Effector memory CD4-positive, alpha-beta T cell (primary cell): Measurements from ENCODE around the gene PRPF4.
"Not testable (repeated sequence)": the region's sequence is repeated elsewhere in the genome, so short reads cannot be mapped to it uniquely, and the experiment has no call there.

Experiments used
- DNase-seq, 3 donors: peaks; one replicate each; pipeline ENCODE4 v3.0.0-alpha.2; 2020
- H3K27ac ChIP-seq: 2 replicates; pipeline ENCODE4 v1.7.0; 2013; ENCODE audit warnings: mild to moderate bottlenecking, low read length, moderate library complexity; ENCODE audit not compliant: insufficient read depth, poor library complexity, severe bottlenecking
- H3K27me3 ChIP-seq: replicated peaks from 2 replicates; pipeline ENCODE4 v1.7.0; 2013; ENCODE audit warnings: mild to moderate bottlenecking, low read length; ENCODE audit not compliant: insufficient read depth, control insufficient read depth, poor library complexity, severe bottlenecking
- H3K36me3 ChIP-seq: 2 replicates; pipeline ENCODE4 v1.7.0; 2013; ENCODE audit warnings: mild to moderate bottlenecking, low read length, moderate library complexity; ENCODE audit not compliant: control insufficient read depth, insufficient read depth
- H3K4me1 ChIP-seq: 2 replicates; pipeline ENCODE4 v1.7.0; 2013; ENCODE audit warnings: low read length, mild to moderate bottlenecking; ENCODE audit not compliant: control insufficient read depth, insufficient read depth, poor library complexity, severe bottlenecking
- H3K4me3 ChIP-seq: 2 replicates; pipeline ENCODE4 v1.7.0; 2013; ENCODE audit warnings: low read length, low read depth, mild to moderate bottlenecking; ENCODE audit not compliant: insufficient read depth, poor library complexity, severe bottlenecking
- H3K9me3 ChIP-seq: 2 replicates; pipeline ENCODE4 v1.7.0; 2013; ENCODE audit warnings: mild to moderate bottlenecking, low read length, moderate library complexity; ENCODE audit not compliant: control insufficient read depth

The PRPF4 gene

DNA sequence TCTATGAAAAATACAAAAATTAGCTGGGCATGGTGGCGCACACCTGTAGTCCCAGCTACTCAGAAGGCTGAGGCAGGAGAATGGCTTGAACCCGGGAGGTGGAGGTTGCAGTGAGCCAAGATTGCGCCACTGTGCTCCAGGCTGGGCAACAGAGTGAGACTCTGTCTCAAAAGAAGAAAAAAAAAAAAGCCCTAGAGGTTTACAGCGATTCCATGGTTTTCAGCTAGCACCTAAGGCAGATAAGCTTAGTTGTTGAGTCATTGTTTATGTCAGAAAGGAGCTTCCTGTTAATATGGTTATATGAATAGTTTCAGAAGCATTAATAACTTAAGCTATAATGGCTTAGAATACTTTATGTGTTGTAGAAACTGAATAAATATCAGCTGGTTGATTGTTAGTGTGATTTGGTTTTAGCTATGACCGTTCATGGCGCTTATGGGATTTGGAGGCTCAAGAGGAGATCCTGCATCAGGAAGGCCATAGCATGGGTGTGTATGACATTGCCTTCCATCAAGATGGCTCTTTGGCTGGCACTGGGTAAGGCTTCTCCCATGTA is 14.7 kb downstream of the PRPF4 start:
- Histone ChIP-seq H3K27ac (no peak overlapping the region), H3K36me3 (peaks cover 73% of the 10 kb centered on the region), H3K4me1 (no peaks in the 10 kb centered on the region), H3K4me3 (no peak overlapping the region), H3K9me3 (no peaks in the 10 kb centered on the region), H3K27me3 (no peaks in the 10 kb centered on the region)
- DNase-seq = no peak

- H3K9me3 ChIP-seq = no peaks in the 10 kb centered on the region
- peaks cover 45% of the 10 kb centered on the region for H3K36me3 ChIP-seq
- no peak for DNase-seq
- H3K27me3 ChIP-seq = no peaks in the 10 kb centered on the region
- no peak overlapping the region for H3K27ac ChIP-seq
- H3K4me3 ChIP-seq = no peak overlapping the region
- H3K4me1 ChIP-seq = no peaks in the 10 kb centered on the region
Observed at GRCh38 chr9:113293285-113293878, 17.9 kb downstream of the PRPF4 start.

GRCh38 chr9:113296247-113296646 is 20.8 kb downstream of the PRPF4 start:
- peaks cover 19% of the 10 kb centered on the region for H3K36me3 ChIP-seq
- not testable (repeated sequence) for H3K9me3 ChIP-seq, DNase-seq, H3K27ac ChIP-seq, H3K4me3 ChIP-seq, H3K4me1 ChIP-seq, H3K27me3 ChIP-seq

GRCh38 chr9:113296796-113297558 is 21.5 kb downstream of the PRPF4 start:
- peaks cover 12% of the 10 kb centered on the region for H3K36me3 ChIP-seq
- no peak overlapping the region for H3K4me3 ChIP-seq
- DNase-seq = no peak
- no peaks in the 10 kb centered on the region for H3K27me3 ChIP-seq
- H3K9me3 ChIP-seq = no peaks in the 10 kb centered on the region
- no peak overlapping the region for H3K27ac ChIP-seq
- no peaks in the 10 kb centered on the region for H3K4me1 ChIP-seq

DNA sequence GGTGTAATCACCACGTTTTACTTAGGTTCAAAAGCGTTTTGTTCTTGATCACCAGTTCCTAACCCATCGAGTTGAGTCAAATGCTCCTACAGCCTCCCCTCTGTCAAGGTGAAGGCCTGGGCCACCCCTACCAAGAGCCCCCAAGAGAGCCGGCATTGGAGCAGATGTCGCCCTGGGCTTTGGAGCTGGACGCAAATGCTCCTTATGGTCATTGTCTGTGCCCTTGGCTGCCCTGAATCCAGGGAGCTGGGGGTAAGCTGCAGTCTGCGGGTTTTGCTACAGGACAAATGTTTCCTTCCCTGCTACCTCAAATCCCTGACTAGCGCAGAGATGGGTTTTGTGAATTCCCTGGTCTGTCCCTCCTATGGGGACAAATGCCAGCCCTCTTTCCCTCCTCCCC is 22.9 kb downstream of the PRPF4 start:
- Histone ChIP-seq H3K9me3 (no peaks in the 10 kb centered on the region), H3K4me3 (no peak overlapping the region), H3K27ac (no peak overlapping the region), H3K36me3 (peaks cover under 1% of the 10 kb centered on the region), H3K4me1 (no peaks in the 10 kb centered on the region), H3K27me3 (no peaks in the 10 kb centered on the region)
- no peak for DNase-seq

DNA sequence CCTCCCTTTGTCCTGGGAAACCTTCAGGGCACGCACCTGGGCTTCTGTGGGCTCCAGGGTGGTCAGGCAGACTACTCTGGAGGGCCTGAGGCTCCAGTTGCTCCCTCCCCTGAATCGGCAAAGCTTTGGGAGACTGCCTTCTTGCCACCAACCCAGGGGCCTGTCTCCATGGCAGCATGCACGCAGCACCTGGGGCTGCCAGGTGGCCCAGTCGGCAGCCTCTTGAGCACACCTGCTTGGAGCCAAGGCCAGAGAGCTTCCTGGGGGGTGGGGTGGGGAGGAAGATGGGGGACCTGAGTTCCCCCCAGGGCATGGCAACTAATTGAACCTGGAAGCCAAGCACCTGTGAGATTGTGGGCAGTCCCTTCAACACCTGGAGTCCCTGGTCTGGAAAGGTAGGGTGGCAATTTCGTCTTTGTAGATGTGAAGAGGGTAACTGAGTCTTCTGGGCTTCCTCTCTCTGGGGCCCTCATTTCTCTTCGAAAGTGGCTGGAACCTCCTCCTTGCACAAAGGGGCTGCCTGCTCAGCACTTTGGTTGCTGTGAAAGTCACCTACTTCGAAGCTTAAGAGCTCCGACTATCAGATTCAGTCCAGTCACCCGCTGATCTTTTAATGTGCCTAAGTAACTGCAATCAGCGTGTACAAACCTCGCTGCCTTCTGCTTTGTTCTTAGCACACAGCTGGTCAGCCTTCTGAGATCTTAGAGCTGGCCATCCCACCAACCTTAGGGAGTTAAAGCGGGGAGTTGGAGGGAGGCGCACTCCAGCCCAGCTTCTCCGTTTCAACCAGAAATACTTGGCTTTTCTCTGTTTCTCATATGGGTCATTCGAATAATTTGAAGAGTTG is 23.7 kb downstream of the PRPF4 start:
- DNase-seq = no peak
- no peaks in the 10 kb centered on the region for H3K4me1 ChIP-seq
- no peaks in the 10 kb centered on the region for H3K9me3 ChIP-seq
- H3K36me3 ChIP-seq = no peaks in the 10 kb centered on the region
- H3K27me3 ChIP-seq = no peaks in the 10 kb centered on the region
- H3K27ac ChIP-seq = no peak overlapping the region
- no peak overlapping the region for H3K4me3 ChIP-seq

DNA sequence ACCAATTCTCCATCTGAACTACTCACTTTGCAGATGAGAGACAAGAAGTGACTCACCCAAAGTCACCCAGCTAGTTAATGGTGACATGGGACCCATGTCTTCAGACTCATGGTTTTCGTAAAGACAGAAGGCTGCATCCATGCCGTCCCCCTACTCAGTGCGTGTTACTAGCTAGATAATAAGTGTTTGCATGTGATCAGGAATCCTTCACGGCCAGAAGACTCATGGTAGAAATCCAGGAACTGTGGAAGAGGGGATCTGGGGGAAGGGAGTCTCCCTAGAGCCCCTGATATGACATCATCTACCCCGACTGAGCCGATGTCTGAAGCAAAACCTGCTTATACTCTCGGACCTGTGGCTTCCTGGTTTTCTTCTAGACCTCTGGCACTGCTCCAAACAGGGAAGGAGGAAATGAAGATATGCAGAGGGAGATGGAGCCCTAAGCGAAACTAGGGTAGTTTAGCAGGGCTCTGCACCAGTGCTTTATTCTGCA is 24.4 kb downstream of the PRPF4 start:
- Histone ChIP-seq H3K4me1 (no peaks in the 10 kb centered on the region), H3K36me3 (no peaks in the 10 kb centered on the region), H3K9me3 (no peaks in the 10 kb centered on the region), H3K27ac (no peak overlapping the region), H3K27me3 (no peaks in the 10 kb centered on the region), H3K4me3 (no peak overlapping the region)
- DNase-seq = no peak

DNA sequence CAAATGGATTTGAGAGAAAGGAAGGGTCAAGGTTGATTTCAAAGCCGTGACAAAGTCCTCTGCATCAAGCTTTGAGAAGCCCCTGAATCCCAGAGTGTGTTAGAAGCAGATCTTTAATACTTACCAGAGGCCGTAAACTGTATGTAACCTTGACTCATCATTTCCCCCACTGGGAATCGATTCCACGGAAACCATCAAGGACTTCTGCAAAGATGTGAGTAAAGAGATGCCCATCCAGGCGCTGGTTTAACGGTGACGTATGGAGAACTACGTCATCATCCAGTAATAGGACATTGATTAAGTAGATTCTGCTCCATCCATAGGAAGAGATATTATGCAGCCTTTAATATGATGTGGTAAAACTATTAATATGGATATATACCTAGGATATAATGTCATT is 26.1 kb downstream of the PRPF4 start:
- Histone ChIP-seq H3K4me1 (no peaks in the 10 kb centered on the region), H3K27me3 (no peaks in the 10 kb centered on the region), H3K9me3 (no peaks in the 10 kb centered on the region), H3K36me3 (no peaks in the 10 kb centered on the region), H3K4me3 (no peak overlapping the region), H3K27ac (no peak overlapping the region)
- DNase-seq = no peak

GRCh38 chr9:113302792-113303418 is 27.4 kb downstream of the PRPF4 start, which contains the start of gene RNF183:
Gene RNF183, minus strand, starts transcription at chr9:113303376. Its CDS starts 5,192 bp downstream, at chr9:113298184.
- H3K36me3 ChIP-seq = no peaks in the 10 kb centered on the region
- no peak for DNase-seq
- no peaks in the 10 kb centered on the region for H3K27me3 ChIP-seq
- no peaks in the 10 kb centered on the region for H3K9me3 ChIP-seq
- H3K4me1 ChIP-seq = no peaks in the 10 kb centered on the region
- no peak within 1 kb of the TSS for H3K27ac ChIP-seq
- H3K4me3 ChIP-seq = no peak within 1 kb of the TSS
